Suppressor macrophage (primary cell): ENCODE measurements around the gene LDLRAD4.
A peak's percentile ranks its signal among the peaks of the same experiment; 100 is the strongest.

ENCODE experiments used
- DNase-seq, 4 experiments: peaks; one replicate each; pipeline ENCODE4 v3.0.0-alpha.2; 2020 to 2022

The LDLRAD4 gene

DNA sequence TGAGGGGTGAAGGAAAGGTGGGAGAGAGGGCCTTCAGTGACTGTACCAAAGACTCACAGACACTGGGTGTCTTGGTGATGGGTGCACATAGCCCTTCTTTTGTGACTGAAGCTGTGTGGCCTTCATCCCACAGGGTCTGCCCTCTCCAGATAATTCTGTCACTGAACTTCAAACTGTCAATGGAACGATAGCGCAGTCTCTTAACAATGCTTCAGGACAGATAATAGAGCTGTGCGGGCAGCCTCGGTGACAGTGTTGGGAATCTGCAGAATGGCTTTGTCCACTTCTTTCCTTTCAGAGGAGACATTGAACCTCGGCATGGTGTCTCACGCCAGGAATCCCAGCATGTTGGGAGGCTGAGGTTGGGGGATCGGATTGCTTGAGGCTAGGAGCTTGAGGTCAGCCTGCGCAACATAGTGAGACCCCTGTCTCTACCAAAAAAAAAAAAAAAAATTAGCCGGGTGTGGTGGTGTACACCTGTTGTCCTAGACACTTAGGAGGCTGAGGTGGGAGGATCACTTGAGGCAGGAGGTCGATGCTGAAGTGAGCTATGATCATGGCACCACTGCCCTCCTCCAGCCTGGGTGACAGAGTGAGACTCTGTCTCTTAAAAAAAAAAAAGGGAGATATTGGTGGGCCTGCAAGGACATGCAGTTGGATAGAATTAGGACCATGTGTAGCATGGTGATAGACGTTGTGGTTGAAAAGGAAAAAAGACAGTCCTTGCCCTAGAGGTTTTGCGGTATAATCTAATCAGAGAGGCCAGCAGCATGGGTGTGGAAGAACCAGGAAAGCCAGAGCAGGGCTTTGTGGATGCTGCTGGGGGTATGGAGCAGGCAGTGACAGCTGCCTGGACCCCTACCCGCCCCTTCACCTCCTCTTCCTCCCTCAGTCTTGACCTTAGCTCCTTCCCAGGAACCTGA is 91.4 kb downstream of the LDLRAD4 start:
- DNase-seq: no peak

- DNase-seq: no peak
These were observed 92.6 kb downstream of the LDLRAD4 start for GRCh38 chr18:13311193-13311592.

- no peak for DNase-seq
These were observed 94.0 kb downstream of the LDLRAD4 start for GRCh38 chr18:13312515-13312914.

DNA sequence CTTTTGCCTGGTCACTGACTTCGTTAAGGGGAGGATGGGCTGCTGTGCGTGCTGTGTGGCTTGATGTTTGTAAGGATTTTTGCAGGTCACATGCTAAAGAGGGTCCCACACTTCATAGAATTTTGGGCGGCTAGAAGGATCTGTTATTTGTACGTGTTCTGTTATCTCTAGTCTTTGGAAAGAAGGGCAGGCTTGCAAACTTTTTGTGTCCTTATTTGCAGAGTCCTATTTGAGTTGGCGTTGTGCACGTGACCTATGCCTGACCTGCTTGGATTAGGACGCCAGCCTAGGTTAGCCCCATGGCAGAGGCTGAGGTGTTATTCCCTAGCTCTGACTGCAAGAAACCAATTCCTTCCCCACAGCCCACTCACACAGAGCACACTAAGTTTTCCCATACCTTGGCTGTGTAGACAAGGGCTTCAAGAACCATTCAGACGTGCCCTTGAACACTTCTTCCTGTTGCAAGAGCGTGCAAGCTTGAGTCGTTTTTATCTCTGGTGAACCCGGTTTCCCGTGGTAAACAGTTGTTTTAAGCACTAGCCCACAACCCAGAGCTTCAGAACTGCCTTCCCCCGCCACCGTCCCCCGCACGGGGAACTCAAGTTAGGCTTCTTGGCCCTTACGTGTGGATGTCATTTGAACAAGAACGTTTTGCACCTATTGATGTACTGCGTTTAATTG is 94.6 kb downstream of the LDLRAD4 start:
- DNase-seq: no peak

- DNase-seq: no peak
These were observed 96.4 kb downstream of the LDLRAD4 start for GRCh38 chr18:13315000-13315399.

GRCh38 chr18:13316063-13316462 is 97.5 kb downstream of the LDLRAD4 start:
- peak in 1 of 4 experiments; percentile 13 for DNase-seq

DNA sequence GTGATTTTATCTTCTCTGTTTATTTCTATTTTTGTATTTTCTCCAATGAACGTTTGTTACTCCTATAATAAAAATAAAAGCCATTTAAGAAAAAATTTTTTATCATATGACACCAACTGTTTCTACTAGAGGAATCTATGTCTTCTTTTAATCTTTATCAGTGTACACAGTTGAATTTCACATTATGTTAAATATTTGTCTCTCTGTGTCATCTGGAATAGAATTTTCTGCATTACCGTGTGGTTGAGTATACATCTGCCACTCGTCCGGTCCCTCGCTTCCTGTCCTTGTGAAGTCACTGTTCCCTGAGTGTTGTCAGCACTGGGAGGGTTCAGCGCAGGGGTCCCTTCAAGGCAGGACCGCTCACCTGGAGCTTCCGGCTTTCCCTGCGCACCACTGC is 99.2 kb downstream of the LDLRAD4 start:
- DNase-seq: no peak

DNA sequence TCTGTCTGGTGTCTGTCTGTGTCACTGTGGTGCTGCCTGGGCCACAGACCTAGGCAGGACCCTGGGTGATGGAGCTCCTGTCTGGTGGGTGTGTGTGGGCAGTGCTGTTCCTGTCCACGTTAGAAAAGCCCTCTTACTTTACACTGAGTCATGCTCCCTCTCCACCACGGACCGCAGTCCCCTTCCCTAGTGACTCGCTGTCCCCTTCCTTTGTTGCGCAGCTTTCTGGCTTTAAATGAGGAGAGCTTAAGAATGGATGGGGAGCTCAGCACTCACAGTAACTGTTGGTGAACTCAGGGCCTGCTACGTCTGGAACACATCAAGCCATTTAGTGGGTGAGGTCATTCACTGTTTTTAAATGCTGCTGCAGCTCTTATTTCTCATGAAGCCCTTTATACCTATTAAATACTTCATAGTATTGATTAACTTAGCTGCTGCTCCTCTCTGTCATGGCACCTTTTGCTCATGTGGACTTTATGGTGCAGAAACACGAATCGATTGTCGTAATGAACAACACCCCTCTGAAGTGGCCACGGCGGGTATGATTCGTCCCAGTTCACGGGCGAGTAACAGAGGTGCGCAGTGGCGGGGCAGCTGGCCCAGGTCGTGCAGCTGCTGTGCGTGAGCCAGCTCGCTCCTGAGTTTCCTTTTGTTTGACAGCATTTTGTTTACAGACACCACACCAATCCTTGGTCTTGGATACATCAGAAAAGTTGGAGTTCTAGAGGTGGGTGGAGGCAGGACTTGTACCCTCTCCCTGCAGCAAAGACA is 100.4 kb downstream of the LDLRAD4 start:
- DNase-seq: peak; percentile 20 to 55 (median 34)

- no peak for DNase-seq
These were observed 101.1 kb downstream of the LDLRAD4 start for GRCh38 chr18:13319629-13320028.

DNA sequence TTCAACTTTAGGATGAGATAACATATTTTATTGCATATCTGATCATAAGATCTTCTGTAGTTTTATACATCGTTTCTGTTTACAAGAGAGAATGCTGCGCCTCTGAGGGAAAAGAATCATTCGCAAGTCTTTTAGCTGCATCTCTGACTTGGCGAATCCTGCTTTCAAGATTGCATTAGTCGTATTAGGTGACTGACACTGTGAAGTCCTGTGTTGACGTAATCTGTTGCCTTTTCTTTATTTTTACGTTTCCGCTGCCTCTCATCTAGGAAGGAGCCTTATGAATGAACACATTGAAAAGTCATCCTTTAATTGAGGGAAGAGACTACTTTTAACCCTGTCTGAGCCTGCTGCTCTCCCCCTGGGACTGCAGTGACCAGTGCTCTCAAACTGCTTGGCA is 101.5 kb downstream of the LDLRAD4 start:
- DNase-seq: no peak

GRCh38 chr18:13320891-13321425 is 102.4 kb downstream of the LDLRAD4 start:
- DNase-seq: no peak

GRCh38 chr18:13321923-13322322 is 103.4 kb downstream of the LDLRAD4 start:
- peak in 1 of 4 experiments; percentile 36 for DNase-seq

DNA sequence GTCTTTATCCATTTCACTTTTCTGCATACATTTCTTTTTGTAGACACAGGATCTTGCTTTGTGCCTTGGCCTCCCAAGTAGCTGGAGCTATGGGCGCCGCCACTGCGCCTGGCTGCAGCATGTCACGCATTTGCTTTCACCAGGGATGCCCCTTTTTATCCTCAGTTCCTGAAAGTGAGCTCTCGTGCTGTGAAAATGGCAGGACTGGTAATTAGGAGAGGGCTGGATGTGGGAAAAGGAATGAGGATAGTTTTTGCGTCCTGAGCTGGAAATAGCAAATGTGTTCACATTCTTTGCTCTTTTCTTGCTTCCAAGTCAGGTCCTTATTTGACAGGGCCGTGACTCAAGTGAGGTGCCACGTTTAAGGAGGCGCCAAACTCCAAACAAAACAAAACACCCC is 104.6 kb downstream of the LDLRAD4 start:
- DNase-seq: no peak

DNA sequence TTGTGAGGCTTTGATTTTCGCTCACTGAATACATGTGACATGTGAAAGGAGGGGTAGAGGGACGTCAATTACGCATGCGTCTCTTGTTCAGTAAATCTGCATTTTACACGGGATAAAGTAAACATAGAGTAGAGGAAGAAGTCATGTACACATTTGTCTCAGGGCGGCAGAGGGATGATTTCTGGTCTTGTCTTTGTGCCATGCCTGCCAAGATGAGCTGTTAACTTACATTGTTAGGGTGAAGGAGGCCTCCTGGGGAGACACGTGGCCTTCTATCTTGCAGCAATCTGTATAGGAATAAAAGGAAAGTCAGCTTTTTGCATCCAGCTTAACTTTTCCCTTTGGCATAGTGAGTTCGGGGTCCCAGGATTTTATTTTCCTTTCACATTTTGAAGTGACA is 106.3 kb downstream of the LDLRAD4 start:
- DNase-seq: no peak

- DNase-seq: no peak
These were observed 109.7 kb downstream of the LDLRAD4 start for GRCh38 chr18:13328213-13328612.

DNA sequence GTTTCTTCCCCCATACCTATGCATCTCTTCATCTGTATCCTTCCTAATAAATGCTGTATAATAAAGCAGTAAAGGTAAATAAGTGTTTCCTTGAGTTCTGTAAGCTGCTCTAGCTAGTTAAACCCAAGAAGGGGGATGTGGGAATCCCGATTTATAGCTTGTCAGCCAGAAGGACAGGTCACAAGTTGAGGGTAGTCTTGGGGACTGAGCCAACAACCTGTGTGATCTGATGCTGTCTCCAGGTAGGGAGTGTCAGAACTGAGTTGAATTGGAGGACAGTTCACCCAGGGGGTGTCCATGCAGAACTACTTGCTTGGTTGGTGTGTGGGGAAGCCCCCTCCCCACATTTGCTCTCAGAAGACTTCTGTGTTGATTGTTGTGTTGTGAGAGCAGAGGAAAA is 112.4 kb downstream of the LDLRAD4 start:
- no peak for DNase-seq

GRCh38 chr18:13331846-13332245 is 113.3 kb downstream of the LDLRAD4 start:
- DNase-seq: no peak

GRCh38 chr18:13332874-13333273 is 114.3 kb downstream of the LDLRAD4 start:
- DNase-seq: no peak

DNA sequence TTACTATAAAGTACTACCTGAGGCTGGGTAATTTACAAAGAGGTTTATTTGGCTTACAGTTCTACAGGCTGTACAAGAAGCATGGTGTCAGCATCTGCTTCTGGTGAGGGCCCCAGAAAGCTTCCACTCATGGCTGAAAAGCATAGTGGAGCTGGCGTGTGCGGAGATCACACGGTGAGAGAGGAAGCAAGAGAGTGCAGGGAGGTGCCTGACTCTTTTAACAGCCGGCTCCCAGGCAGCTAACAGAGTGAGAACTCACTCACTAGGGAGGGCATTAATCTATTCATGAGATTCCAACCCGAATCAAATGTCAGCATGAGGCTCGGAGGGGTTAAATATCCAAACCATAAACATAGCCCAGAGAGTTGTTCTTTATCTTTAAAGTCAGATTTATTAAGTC is 117.3 kb downstream of the LDLRAD4 start:
- no peak for DNase-seq

DNA sequence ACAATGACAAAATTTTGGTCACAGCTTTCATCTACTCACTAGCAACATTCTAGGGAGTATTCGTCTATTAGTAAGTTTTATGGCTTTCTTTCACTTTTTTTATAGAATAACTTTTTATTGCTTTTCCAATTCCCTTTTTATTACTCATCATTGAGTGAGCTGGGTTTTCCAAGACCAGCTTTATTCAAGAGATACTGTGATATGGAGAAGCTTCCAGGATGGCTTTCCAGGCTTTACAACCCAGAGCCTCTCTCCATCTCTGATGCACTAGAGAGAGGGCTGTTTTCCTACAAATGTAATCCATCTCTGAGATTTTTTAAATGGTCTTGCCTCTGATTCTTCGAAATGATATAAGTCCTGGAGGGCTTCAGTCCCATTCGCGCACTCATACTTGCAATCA is 118.3 kb downstream of the LDLRAD4 start:
- no peak for DNase-seq

- DNase-seq: no peak
These were observed 118.8 kb downstream of the LDLRAD4 start for GRCh38 chr18:13337369-13337768.

- DNase-seq: no peak
These were observed 119.8 kb downstream of the LDLRAD4 start for GRCh38 chr18:13338318-13338717.

GRCh38 chr18:13339653-13340052 is 121.1 kb downstream of the LDLRAD4 start:
- no peak for DNase-seq
